HUES6 (cell line): ENCODE data around the gene GNG7.
"Not testable (repeated sequence)": the region's sequence is repeated elsewhere in the genome, so short reads cannot be mapped to it uniquely, and the experiment has no call there.

ENCODE experiments used
- H3K27ac ChIP-seq: 2 replicates; pipeline ENCODE4 v1.7.0; 2013; ENCODE audit warnings: low read depth, mild to moderate bottlenecking, low read length, inconsistent platforms
- H3K27me3 ChIP-seq: 2 replicates; pipeline ENCODE4 v1.6.1; 2013; ENCODE audit warnings: low read length; ENCODE audit not compliant: control insufficient read depth, insufficient read depth
- H3K36me3 ChIP-seq: 2 replicates; pipeline ENCODE4 v1.6.1; 2013; ENCODE audit warnings: low read length; ENCODE audit not compliant: control insufficient read depth, insufficient read depth
- H3K4me1 ChIP-seq: 2 replicates; pipeline ENCODE4 v1.6.1; 2013; ENCODE audit warnings: low read length; ENCODE audit not compliant: control insufficient read depth, insufficient read depth
- H3K4me3 ChIP-seq: 2 replicates; pipeline ENCODE4 v1.5.1; 2013; ENCODE audit warnings: low read depth, low read length
- H3K9ac ChIP-seq: one replicate; pipeline ENCODE4 v1.6.1; 2013; ENCODE audit warnings: mild to moderate bottlenecking, low read length
- H3K9me3 ChIP-seq: 2 replicates; pipeline ENCODE4 v1.6.1; 2013; ENCODE audit warnings: low read depth, low read length; ENCODE audit not compliant: control insufficient read depth, insufficient read depth

The GNG7 gene

GRCh38 chr19:2605889-2606288, 96.6 kb downstream of the GNG7 start:
- not testable (repeated sequence) for H3K4me3 ChIP-seq, H3K36me3 ChIP-seq, H3K27me3 ChIP-seq, H3K9ac ChIP-seq, H3K9me3 ChIP-seq, H3K27ac ChIP-seq
- peaks cover 20% of the 10 kb centered on the region; the same call in 1 of the 2 replicates for H3K4me1 ChIP-seq

DNA sequence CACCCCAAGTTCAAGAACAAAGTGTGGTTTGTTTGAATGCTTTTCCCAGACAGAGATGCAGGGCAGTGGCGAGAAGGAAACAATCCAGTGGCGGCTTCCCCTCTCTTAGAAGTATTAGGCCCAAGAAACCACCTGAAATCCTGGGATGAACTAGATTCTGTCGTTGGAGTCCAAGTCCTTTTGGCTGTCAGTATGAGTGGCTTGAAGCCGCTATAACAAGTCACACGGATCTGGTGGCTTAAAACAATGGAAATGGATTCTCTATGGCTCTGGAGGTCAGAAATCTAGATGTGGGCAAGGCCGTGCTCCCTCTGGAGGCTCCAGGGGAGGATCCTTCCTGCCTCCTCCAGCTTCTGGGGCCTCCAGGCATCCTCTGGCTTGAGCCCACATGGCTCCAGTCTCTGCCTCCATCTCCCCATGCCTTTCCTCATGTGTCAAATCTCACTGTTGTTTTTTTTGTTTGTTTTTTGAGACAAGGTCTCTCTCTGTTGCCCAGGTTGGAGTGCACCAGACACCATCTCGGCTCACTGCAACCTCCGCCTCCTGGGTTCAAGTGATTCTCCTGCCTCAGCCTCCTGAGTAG, 97.7 kb downstream of the GNG7 start:
- no peaks in the 10 kb centered on the region for H3K27me3 ChIP-seq
- H3K4me1 ChIP-seq: peaks cover 20% of the 10 kb centered on the region; the same call in 1 of the 2 replicates
- no peak overlapping the region for H3K9ac ChIP-seq

GRCh38 chr19:2603334-2603733, 99.2 kb downstream of the GNG7 start:
- Histone ChIP-seq H3K4me1 (peaks cover 20% of the 10 kb centered on the region; the same call in 1 of the 2 replicates), H3K36me3 (no peaks in the 10 kb centered on the region), H3K27ac (no peak overlapping the region; the same call in 1 of the 2 replicates), H3K9me3 (no peaks in the 10 kb centered on the region), H3K4me3 (peak overlapping the region; percentile 15), H3K27me3 (no peaks in the 10 kb centered on the region), H3K9ac (peak overlapping the region; percentile 64)

More for the DNA sequence above, 97.7 kb downstream of the GNG7 start:
- no peaks in the 10 kb centered on the region for H3K36me3 ChIP-seq
- H3K9me3 ChIP-seq: no peaks in the 10 kb centered on the region
- no peak overlapping the region for H3K4me3 ChIP-seq
- no peak overlapping the region for H3K27ac ChIP-seq

GRCh38 chr19:2602391-2603181, 99.9 kb downstream of the GNG7 start:
- Histone ChIP-seq H3K4me1 (peaks cover 13% of the 10 kb centered on the region; the same call in 1 of the 2 replicates), H3K27ac (peak overlapping the region; percentile 67; the same call in 1 of the 2 replicates), H3K27me3 (no peaks in the 10 kb centered on the region), H3K9ac (peak overlapping the region; percentile 64), H3K36me3 (no peaks in the 10 kb centered on the region), H3K4me3 (peak overlapping the region; percentile 47), H3K9me3 (no peaks in the 10 kb centered on the region)

GRCh38 chr19:2600914-2601870, 101.3 kb downstream of the GNG7 start:
- Histone ChIP-seq H3K9ac (no peak overlapping the region), H3K4me1 (peaks cover 12% of the 10 kb centered on the region; the same call in 1 of the 2 replicates), H3K4me3 (no peak overlapping the region), H3K27me3 (no peaks in the 10 kb centered on the region), H3K36me3 (no peaks in the 10 kb centered on the region), H3K27ac (no peak overlapping the region), H3K9me3 (no peaks in the 10 kb centered on the region)

- Histone ChIP-seq H3K36me3 (no peaks in the 10 kb centered on the region), H3K9me3 (0 out of 2 replicates have a peak, but pooled peaks cover 5% of the 10 kb centered on the region), H3K4me1 (0 out of 2 replicates have a peak, but pooled peaks cover 2% of the 10 kb centered on the region), H3K27ac (no peak overlapping the region), H3K9ac (no peak overlapping the region), H3K4me3 (no peak overlapping the region), H3K27me3 (no peaks in the 10 kb centered on the region)
These were observed 108.2 kb downstream of the GNG7 start for GRCh38 chr19:2594319-2594718.

GRCh38 chr19:2592824-2593223, 109.7 kb downstream of the GNG7 start:
- Histone ChIP-seq H3K9ac (no peak overlapping the region), H3K27ac (no peak overlapping the region), H3K36me3 (no peaks in the 10 kb centered on the region), H3K9me3 (0 out of 2 replicates have a peak, but pooled peaks cover 5% of the 10 kb centered on the region), H3K4me3 (no peak overlapping the region), H3K4me1 (peaks cover 12% of the 10 kb centered on the region), H3K27me3 (no peaks in the 10 kb centered on the region)

GRCh38 chr19:2591537-2592291, 110.8 kb downstream of the GNG7 start:
- Histone ChIP-seq H3K27ac (no peak overlapping the region), H3K4me1 (peaks cover 22% of the 10 kb centered on the region), H3K27me3 (no peaks in the 10 kb centered on the region), H3K36me3 (no peaks in the 10 kb centered on the region), H3K4me3 (no peak overlapping the region), H3K9me3 (0 out of 2 replicates have a peak, but pooled peaks cover 5% of the 10 kb centered on the region), H3K9ac (no peak overlapping the region)

GRCh38 chr19:2590630-2591399, 111.7 kb downstream of the GNG7 start:
- H3K27ac ChIP-seq: no peak overlapping the region
- H3K4me3 ChIP-seq: no peak overlapping the region
- no peaks in the 10 kb centered on the region for H3K36me3 ChIP-seq
- no peaks in the 10 kb centered on the region for H3K27me3 ChIP-seq
- H3K4me1 ChIP-seq: peaks cover 27% of the 10 kb centered on the region
- 0 out of 2 replicates have a peak, but pooled peaks cover 5% of the 10 kb centered on the region for H3K9me3 ChIP-seq
- H3K9ac ChIP-seq: no peak overlapping the region
